Fibroblast of skin of back (primary cell): ENCODE measurements around the gene AGTPBP1.
"Not testable (repeated sequence)": the region's sequence is repeated elsewhere in the genome, so short reads cannot be mapped to it uniquely, and the experiment has no call there.

Experiments used
- DNase-seq: peaks from one replicate; pipeline ENCODE4 v3.0.0-alpha.2; 2013

AGTPBP1 gene

DNA sequence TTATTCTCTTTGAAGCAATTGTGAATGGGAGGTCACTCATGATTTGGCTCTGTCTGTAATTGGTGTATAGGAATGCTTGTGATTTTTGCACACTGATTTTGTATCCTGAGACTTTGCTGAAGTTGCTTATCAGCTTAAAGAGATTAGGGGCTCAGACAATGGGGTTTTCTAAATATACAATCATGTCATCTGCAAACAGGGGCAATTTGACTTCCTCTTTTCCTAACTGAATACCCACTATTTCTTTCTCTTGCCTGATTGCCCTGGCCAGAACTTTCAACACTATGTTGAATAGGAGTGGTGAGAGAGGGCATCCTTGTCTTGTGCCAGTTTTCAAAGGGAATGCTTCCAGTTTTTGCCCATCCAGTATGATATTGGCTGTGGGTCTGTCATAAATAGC, 22.3 kb downstream of the AGTPBP1 start:
- not testable (repeated sequence) for DNase-seq

DNA sequence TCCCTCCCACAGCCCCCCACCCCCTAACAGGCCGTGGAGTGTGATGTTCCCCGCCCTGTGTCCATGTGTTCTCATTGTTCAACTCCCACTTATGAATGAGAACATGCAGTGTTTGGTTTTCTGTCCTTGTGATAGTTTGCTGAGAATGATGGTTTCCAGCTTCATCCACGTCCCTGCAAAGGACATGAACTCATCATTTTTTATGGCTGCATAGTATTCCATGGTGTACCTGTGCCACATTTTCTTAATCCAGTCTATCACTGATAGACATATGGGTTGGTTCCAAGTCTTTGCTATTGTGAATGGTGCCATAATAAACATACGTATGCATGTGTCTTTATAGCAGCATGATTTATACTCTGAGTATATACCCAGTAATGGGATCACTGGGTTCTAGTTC, 23.9 kb downstream of the AGTPBP1 start:
- DNase-seq, result not testable (repeated sequence)

DNA sequence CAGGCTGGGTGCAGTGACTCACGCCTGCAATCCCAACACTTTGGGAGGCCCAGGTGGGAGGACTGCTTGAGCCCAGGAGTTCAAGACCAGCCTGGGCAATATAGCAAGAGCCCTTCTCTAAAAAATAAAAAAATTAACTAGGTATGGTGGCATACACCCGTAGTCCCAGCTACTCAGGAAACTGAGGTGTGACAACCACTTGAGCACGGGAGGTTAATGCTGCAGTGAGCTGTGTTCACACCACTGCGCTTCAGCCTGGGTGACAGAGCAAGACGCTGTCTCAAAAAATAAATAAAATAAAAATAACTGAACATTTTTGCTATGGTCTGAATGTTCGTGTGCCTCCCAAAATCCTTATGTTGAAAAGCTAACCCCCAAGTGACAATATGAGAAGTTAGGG, 24.5 kb downstream of the AGTPBP1 start:
- DNase-seq, result no peak

DNA sequence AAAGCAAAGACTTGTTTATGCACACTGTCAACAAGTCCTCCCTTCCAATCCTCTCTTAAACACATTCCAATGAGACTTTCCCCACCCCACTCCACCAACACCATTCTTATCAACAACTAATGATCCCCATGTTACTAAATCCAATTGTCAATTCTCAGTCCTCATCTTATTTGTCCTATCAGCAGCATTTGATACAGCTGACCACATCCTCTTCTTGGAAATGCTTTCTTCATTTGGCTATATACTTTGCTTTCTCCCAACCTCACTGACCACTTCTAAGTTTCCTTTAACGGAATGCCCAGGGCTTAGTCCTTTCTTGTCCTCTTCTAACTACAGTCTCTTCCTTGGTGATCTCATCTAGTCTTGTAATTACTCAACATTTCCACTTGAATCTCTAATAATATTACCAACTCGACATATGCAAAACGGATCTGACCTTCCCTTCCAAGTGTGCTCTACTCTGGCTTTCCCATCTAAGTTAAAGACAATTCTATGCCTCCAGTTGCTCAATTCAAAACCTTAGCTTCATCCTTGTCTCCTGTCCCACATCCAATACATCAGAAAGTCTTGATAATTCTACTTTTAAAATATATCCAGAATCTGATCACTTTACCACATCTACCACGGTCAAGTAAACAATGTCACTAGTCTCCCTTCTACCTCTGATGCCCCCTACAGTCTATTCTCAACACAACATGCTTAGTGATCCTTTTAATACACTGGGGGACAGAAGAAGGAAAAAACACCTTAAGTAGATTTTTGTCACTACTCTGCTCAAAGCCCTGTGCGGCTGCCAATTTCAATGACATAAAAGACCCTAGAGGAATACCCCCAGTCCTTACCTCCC, 25.5 kb downstream of the AGTPBP1 start:
- no peak for DNase-seq

DNA sequence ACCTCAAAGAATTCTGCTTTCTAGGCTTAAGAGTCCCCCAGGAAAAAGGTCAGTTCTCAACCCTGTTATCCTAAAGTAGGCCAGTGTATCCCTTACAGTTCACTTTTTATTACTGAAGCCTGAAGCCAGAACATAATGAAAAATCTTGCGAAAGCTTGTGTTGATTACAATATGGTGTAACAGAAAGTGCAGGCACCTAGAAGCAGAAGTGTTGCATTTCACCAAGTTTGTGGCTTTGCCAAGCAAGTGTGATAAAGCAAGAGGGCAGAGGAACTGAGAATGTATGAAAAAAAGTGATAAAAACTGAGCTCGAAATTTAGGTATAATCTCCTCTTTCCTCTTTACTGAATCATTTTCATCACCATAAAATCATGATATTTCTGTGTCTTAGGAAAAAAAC, 26.2 kb downstream of the AGTPBP1 start:
- no peak for DNase-seq

DNA sequence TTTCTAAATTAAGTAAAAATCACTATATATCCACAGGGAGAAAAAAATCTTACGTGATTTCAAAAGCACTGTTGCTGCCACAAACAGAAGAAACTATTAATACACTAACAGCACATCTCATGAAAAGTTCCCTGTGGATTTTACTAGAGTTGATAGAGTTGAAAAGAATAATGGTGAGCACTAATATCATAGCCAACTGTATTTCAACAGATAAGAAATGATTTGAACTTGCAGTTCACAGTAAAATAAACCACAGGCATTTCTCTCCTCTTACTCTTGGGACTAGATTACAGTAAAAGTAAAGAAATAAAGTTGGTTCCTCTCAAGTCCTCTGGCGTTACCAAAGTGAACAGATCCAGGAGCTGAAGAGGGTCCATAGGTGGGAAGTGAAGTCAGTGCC, 27.9 kb downstream of the AGTPBP1 start:
- no peak for DNase-seq

DNA sequence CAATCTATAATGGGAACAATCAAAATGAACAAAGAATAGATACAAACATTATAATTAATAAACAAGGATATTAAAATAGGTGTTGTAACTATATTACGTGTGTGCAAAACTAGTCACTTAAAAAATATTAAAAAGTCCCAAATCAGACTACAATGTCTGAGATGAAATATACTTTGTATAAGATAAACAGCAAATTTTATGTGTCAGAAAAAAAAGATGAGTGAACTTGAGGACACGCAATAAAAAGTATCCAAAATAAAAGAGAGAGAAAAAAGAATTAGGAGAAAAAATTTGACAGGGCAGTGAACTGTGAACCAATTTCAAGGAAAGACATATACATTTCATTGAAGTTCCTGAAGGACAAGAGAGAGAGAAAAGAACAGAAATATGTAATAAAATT, 37.0 kb downstream of the AGTPBP1 start:
- DNase-seq, result no peak

DNA sequence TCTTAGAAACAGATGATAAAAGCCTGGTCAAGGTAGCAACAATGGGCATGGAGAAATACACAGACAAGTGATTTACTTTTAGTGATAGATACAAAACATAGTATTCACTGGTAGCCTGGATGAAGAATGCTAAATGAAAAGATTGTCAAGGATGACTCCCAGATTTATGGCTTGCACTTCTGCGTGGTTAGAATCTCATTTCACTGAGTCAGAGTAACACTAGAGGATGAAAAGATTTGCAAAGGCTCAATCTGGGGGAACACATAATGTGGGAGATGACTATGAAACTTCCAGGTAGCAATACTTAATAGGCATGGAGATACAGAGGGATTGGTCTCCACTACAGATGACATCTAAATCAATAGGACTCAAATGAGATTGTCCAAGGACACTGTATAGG, 38.4 kb downstream of the AGTPBP1 start:
- DNase-seq, result peak; percentile 8

DNA sequence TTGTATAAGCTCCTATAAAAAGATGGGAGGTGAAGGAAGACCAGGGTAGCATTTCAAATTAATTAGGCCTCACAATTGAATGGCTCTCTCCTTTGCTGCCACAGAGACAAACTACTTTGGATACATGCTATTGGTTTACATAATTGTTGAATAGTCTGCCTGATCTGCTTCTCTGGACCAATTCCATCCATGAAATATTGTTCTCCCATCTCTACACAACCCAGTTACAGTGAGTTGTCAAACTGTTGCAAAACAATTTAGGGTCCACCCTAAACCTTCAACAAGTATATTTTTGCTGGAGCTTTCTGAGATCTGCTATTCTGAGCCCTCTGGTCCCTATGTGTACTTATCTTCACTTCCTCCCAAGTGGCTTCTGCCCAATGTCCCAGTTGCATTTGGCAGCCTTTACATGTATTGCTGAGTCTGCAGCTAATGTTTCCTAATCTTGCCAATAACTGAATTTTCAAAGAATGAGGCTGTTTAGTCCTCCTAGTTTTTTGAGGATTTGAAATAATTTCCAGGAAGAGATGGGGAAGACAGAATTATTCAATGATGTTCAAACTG, 38.9 kb downstream of the AGTPBP1 start:
- no peak for DNase-seq

DNA sequence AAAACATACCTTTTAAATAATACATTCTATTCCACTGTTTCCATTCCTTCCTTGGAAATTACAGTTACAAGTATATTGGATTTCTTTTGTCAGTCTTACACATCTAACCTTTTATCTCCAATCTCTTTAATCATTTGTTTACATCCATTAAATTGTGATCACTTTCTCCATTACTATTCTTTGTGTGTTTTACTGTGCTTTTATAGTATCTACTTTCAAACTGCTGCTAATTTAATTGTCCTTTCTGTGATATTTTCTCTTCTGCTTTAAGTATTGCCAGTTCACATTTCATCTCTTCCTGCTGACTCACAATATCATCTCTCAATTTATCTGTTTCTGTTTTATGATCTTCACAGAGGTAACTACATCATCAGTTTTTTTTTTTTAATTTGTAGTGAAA, 39.6 kb downstream of the AGTPBP1 start:
- DNase-seq, result no peak

DNA sequence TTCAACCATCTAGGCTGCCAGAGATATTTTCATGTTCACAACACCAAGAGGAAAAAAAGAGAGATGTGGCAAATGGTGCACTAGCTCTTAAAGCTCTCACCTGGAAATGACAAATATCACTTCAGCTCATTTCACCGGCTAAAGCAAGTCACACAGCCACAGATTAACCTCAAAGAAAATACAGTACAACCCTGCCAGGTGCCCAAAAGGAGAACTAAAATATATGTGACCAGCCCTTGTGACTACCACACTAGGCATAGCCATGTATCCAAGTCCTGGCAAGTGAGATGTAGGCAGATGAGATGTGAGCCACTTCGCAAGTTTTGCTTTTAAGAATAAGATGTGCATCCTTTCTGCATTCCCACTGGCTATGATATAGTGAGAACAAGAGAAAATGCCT, 41.4 kb downstream of the AGTPBP1 start:
- DNase-seq, result no peak

DNA sequence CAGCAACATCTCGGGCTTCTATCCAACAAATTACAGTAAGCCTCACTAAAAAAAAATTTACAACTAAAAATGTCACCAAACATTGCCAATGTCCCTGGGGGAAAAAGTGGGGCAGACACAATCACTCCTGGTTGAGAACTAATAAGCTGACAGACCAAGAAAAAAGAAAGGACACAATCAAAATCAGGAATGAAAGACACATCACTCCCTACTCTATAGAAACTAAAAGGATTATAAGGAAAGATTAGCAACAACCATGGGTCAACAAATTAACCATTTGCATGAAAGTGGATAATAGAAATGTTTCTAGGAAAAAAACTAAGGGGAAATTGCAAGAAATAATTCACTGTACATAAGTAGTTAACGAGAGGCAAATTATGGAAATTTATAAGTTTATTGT, 53.4 kb downstream of the AGTPBP1 start:
- no peak for DNase-seq

DNA sequence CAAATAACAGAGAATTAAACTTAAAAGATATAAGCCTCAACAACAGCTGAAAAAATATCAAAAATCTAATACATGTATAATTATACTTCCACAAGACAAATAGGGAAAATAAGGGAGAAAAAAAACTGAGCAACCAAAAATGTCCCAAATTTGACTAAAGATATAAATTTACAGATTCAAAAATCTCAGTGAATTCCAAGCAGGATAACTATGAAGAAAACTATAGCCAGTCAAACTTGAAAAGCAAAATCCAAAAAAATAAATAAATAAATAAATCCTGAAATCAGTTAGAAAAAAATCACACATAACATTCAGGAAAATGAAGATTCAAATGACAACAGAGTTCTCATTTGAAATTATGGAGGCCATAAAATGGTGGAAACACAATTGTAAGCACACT, 56.7 kb downstream of the AGTPBP1 start:
- no peak for DNase-seq

DNA sequence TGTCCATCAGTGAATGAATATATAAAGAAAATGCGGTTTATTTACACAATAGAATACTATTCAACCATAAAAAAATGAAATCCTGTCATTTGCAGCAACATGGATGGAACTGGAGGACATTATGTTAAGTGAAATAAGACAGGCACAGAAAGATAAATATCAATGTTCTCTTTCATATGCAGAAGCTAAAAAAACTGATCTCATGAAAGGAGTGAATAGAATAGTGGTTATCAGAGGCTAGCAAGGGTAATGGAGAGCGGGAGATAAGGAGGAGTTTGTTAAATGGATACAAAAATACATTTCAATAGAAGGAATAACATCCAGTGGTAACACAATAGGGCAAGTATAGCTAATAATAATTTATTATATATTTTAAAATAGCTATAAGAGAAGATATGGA, 65.0 kb downstream of the AGTPBP1 start:
- no peak for DNase-seq

DNA sequence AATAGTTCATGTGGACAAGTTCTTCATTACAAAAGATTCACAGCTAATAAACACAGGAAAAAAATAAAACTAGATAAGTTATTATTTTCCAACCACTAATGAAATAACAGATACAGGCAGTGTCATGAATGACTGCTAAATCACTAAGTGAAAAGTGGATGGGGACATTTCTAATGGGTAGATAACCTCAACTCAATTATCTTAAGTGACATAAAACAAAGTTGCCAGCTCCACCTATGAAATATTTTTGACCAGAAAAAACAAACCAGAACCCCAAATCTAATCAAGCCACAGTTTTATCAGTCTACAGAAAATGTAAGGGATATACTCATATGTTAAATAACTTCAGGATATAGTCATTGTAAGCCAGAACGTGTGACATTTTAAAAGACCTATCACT, 74.4 kb downstream of the AGTPBP1 start:
- DNase-seq, result no peak

DNA sequence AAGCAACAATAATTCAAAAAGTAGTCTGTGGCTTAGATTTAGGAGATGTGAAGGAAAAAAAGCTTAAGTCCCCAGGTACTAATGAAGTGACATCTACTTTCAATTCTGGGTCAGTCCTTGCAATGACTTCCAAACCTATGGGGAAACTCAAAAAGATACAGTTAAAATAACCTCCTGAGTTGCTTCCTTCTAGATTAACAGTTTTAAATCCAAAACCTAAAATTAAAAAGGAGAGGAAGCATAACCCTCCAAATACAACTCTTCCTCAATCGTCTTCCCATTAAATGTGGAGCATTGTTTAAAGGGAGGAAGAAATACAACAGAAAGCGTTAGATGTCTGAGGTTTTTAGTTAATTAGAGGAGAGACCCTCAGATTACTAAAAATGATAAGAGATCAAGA, 75.7 kb downstream of the AGTPBP1 start:
- DNase-seq, result no peak

DNA sequence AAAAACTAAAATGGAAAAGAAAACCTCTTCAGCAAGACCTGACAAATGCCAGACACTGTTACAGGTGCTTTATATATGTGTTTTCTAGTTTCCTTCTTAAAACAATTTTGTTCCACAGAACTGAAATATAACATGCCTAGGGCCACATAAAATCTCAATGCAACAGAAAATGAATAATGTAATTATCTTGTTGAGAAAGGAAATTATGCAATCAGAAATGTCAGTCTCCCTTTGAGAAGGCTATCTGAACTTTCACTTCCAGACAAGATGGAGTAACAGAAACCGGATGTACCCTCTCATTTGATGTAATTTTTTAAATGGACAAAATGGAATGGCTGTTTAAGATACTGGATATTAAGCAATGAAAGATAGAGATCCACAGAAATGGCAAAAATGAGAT, 79.2 kb downstream of the AGTPBP1 start:
- DNase-seq, result no peak

DNA sequence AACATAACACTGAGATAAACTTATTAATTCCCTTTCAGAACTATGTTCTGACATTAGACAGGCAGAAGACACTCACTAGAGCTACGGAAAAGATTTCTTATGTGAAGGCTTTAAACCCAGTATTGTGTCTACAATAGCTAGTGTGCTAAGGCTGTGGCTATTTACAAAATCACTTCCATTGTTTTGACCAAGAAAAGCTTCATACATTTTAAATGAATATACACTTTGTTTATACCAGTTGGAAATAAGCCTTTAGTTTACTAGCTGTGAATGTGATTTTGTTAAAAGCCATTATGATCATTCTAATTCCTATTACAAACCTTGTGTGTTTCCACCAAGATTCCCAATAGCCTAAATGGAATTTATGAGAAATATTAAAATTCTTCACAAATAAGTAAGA, 83.0 kb downstream of the AGTPBP1 start:
- DNase-seq, result no peak

DNA sequence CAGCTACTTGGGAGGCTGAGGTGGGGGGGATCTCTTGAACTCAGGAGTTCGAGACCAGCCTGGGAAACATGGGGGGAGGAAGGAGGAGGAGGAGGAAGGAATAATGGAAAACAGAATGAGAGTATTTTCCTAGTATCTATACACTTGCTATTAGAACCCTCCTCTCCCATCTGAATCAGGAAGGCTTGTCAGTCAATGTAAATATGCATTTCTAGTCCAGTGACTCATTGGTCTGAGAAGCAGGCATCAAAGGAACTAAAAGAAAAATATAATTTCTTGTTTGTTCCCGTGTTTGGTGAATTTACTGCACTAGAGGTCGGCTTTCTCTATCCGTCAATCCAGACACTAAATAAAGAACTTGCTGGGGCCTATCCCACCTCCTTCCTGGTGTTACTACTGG, 88.6 kb downstream of the AGTPBP1 start:
- DNase-seq, result no peak

DNA sequence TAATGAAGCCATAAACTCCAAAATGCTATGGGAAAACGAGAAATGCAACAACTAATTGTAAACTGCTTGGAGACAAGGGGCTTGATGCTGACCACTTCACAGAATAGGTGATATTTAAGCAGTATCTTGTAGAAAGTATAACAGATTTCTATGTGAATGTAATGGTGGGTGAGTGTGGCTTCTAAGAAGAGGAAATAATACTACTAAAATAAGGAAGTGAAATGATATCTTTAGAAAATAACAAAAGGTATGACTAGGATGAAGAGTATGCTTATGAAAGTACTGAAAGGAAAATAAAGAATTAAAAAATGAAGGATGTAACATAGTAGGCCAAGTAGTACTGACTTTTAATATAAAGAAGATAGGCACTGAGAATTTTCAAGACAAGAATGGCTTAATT, 94.2 kb downstream of the AGTPBP1 start:
- DNase-seq, result no peak

DNA sequence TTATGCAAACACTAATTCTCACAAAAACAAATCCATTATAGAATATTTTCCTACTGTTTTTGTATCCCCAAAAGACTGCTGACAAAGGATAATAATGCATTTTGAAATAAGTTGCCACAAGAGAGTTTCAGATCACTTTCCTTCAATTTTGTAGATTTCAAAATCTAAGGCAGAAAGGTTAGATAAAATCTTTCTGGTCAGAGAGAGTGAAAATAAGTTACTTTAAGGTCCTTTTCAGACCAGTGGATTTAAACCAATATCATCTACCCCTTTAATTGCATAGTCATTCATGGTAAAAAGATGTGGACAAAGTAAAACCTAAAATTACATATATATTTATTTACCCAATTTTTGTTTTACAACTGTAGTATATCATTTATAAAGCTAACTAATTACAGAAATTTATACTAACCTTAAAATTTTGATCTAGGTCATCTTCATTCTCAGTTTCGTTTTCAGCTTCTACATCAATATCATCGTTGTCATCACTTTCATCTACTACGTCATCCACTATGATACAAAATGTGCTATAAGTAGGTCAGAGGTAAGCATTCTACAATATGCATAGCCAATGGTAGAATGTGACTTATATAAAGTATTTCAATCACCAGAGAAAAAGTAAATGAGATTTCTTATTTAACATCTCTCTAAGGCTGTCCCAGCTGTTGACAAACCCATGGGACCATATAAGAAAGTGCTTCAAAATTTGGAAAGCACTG, 95.7 kb downstream of the AGTPBP1 start:
- DNase-seq, result no peak

DNA sequence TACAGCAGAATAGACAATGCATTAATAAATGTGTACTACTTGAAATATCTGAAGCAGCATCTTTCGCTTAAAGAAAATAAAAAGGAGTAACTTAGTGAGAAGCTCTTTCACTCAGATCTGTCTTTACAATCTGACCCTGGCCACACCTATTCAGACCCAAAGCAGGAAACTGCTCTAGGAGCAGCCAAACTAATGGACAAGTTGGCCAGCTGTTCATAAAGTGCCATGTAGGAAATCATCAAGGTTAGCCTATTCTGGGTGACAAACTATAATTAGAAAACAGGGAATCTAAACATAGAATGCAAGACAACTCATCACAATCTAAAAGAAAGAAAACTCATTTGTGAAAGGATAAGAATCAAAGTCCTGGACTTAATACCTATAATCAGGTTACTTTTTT, 101.3 kb downstream of the AGTPBP1 start:
- no peak for DNase-seq

DNA sequence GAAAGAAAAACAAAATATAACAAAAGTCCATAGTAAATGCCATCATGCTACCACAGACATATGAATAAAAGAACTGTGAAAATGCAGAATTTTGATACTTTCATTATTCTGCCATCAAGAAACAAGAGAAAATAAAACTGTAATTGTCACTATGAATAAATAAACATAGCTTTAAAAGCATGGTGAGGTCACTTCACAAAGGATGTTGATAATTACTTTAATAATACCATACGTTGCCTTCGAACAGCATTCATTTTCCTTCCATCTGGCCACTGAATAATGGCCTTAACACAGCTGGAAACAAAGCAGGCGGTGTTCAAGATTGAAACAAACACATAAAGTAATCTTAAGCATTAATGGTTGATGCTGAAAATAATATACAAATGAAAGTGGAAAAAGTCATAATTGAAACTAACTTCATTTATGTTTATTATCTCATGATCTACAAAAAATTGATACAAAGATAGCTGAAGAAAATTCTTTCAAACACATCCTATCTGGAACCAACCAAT, 102.0 kb downstream of the AGTPBP1 start:
- no peak for DNase-seq

DNA sequence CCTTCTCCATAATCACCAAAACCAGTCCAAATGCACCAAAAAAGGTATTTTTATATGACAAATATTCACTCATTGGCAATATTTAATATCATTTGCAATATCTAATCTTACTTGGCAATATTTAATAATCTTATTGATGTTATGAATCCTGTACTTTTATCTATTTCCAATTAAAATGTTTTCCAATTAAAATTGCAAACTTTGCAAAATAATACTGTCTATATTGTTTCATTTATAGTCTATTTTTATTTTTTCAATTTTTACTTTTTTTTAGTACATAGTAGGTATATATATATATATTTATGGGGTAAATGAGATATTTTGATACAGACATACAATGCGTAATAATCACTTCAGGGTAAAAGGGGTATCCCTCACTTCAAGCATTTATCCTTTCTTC, 109.9 kb downstream of the AGTPBP1 start:
- DNase-seq, result no peak
